Measurements from ENCODE around the gene BEST4.

The BEST4 gene

GRCh38 chr1:44735992-44736391, 52.0 kb downstream of the BEST4 start:
- TF ChIP-seq, protein P1, sequence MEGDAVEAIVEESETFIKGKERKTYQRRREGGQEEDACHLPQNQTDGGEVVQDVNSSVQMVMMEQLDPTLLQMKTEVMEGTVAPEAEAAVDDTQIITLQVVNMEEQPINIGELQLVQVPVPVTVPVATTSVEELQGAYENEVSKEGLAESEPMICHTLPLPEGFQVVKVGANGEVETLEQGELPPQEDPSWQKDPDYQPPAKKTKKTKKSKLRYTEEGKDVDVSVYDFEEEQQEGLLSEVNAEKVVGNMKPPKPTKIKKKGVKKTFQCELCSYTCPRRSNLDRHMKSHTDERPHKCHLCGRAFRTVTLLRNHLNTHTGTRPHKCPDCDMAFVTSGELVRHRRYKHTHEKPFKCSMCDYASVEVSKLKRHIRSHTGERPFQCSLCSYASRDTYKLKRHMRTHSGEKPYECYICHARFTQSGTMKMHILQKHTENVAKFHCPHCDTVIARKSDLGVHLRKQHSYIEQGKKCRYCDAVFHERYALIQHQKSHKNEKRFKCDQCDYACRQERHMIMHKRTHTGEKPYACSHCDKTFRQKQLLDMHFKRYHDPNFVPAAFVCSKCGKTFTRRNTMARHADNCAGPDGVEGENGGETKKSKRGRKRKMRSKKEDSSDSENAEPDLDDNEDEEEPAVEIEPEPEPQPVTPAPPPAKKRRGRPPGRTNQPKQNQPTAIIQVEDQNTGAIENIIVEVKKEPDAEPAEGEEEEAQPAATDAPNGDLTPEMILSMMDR (IDR thresholded peaks at IDR 0.05; ENCODE audit: borderline replicate concordance, insufficient read depth, low read depth, low read length), result no peak
- no peak overlapping the region for H3K4me3 ChIP-seq (ENCODE audit: low read depth, low read length)

GRCh38 chr1:44733784-44734183, 54.2 kb downstream of the BEST4 start:
- TF ChIP-seq, protein P1 (IDR thresholded peaks at IDR 0.05; ENCODE audit: borderline replicate concordance, insufficient read depth, low read depth, low read length), result no peak
- no peak overlapping the region for H3K4me3 ChIP-seq (ENCODE audit: low read depth, low read length)
